CD4-positive, alpha-beta T cell treated with Interleukin-10 for 1 hour (primary cell): ENCODE results near the gene PRR15L.

ENCODE experiments used
- DNase-seq: peaks from one replicate; pipeline ENCODE4 v3.0.0-alpha.2; 2020

Gene PRR15L

GRCh38 chr17:47987240-47987835 lies 29.7 kb upstream of the PRR15L start:
- DNase-seq = no peak

- no peak for DNase-seq
These were observed 28.8 kb upstream of the PRR15L start for GRCh38 chr17:47986520-47986919.

DNA sequence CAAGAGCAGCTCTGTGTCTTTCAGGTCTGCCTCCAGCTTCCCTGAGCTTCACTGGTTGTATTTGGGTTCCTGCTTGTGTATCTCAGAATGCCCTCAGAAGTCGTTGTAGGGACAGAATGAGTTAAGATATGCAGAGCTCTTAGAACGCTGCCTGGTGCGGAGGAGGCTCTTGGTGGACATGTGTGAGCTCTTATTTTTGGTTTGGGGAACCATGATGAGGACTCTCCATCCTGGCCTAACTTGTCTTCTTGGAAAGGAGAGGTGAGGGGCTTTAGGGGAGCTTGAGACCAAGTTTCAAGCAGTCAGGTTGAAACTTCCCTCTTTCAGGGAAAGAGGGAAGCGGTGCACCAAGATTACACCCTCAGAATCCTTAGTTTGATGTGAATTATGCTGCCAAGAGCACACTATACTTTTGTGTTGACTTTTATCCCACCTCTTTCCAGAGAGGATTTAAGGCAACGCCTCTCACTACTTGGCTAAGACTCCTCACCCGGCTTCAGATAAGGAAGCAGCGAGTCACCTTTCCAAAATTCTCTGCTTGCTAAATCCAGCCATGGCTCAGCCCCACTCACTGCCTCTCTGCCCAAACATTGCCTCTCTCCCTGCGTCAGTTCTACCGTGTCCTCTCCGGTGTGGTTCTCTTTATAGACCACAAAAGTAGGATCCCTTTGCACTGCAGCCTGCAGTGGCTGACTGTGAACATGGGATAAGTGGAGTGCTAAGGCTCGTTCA lies 26.0 kb upstream of the PRR15L start:
- DNase-seq = no peak

DNA sequence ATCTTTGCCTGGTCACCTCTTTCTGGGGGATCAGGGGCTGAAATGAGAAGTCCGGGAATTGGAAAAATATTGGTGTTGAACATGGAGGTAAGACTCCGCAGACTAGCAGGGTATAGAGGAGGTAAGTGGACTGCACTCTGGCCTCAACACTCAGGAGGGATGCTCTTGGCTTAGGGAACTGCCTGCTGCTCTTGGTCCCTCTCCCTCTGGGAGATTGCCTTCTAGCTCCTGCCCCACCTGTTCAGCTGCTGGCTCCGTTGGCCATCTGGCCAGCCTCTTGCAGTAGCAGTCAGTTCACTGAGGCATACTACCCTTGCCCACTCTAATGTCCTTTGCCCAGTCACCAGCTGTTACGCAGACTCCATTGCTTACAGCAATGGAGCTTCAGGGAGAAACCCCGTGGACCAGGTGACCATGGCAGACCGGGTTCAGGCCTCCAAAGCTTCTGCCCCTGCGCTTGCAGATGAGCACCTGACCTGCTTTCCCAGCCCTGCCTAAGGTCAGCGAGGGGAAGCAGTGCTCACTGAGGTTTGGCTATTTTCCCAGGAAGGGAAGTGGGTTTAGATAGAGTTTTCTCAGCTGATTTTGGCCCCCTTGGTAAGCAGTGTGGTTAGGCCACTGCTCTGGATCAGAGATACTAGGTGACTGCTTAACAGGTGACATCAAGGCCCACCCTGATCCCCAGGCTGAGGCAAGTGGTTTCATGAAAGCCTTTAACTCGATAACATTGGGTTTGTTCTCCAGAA lies 25.1 kb upstream of the PRR15L start:
- no peak for DNase-seq

- DNase-seq = no peak
These were observed 24.5 kb upstream of the PRR15L start for GRCh38 chr17:47982091-47982617.

DNA sequence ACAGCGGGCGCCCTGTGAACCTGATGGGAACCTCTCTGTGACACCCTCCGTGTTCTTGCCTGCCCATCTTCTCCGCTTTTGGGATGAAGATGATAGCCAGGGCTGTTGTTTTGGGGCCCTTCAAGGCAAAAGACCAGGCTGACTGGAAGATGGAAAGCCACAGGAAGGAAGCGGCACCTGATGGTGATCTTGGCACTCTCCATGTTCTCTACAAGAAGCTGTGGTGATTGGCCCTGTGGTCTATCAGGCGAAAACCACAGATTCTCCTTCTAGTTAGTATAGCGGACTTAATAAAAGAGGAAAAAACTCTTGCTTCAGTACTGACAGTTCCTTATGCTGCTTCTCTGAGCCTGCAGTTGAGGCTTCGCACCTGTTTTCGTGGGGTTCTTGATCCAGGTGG lies 23.8 kb upstream of the PRR15L start:
- peak; percentile 25 for DNase-seq

GRCh38 chr17:47980541-47980940 lies 22.9 kb upstream of the PRR15L start:
- no peak for DNase-seq

- DNase-seq = peak; percentile 61
These were observed 20.6 kb upstream of the PRR15L start for GRCh38 chr17:47978324-47978723.

GRCh38 chr17:47975823-47976205 lies 18.1 kb upstream of the PRR15L start:
- DNase-seq = no peak

DNA sequence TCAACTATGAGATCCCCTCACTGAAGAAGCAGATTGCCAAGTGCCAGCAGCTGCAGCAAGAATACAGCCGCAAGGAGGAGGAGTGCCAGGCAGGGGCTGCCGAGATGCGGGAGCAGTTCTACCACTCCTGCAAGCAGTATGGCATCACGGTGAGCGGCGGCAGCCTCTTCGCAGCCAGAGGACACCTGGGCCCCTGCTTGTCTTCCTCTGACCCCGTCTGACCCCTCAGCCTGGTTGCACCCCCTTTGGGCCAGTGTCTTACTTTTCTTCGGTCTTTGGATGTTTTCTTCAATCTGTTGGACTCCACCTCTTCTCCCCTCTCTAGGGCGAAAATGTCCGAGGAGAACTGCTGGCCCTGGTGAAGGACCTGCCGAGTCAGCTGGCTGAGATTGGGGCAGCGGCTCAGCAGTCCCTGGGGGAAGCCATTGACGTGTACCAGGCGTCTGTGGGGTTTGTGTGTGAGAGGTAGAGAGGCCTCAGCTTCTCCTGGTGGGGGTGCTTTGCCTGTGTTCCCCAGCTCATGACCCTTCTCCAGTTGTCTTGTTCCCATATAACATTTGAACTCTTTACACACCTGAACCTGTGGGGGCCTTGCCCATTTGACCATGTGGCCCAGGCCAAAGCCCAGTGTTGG lies 17.6 kb upstream of the PRR15L start:
- no peak for DNase-seq

DNA sequence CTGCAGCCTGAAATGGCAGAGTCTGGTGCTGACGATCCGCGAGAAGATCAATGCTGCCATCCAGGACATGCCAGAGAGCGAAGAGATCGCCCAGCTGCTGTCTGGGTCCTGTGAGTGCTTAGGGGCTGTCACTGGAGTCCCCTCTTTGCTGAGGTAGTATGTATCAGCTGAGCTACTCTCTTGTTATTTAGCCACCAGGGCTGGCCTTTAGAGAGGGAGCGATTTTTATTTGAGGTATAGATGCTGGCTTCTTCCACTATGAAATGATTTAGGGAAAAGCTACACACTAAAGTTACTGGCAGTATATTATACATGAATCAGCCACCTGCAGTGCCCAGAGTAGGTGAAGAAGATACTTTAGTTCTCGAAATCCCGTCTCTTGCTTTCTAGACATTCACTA lies 15.9 kb upstream of the PRR15L start:
- DNase-seq = no peak

DNA sequence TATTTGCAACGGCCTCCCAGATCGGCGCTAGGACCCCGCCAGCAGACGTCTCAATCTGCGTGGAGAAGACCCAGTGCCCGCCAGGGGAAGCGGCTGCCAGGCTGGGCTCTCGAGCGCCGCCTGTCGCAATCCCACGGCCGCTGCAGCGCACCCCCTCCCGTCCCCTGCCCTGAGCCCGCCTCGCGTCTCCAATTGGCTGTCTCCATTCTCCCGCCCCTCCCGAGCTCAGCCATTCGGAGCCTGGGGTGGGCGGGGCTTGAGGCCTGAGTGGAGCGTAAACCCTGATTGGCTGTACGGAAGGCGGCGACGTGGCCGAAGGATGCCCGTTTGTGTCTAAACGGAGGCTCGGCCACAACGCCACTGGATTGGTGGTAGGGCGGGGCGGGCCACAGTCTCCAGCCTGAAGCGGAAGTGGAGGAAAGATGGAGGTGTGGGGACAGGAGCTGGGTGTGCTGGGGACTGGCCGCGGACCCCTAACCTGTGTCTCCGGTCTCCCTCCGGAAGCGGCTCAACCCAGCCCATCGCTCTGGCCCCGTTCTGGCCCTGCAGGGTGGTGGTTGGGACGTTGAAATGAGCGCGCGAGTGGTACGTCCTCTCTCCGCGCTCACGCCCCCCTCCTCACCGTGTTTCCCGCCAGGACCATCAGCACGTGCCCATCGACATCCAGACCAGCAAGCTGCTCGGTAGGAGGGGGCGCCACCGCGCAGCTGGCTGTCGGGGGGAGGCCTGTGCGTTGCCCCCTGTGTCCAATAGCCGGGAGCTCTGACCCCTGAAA lies 13.2 kb upstream of the PRR15L start, which contains the start of gene CDK5RAP3:
Gene CDK5RAP3, plus strand, starts transcription at position 389 of the 775 bp plus-strand sequence. Its CDS starts 34 bp downstream, at position 423.
- DNase-seq = peak; percentile 99

GRCh38 chr17:47969930-47970724 lies 12.4 kb upstream of the PRR15L start:
- DNase-seq = no peak

GRCh38 chr17:47968836-47969235 lies 11.2 kb upstream of the PRR15L start:
- no peak for DNase-seq

DNA sequence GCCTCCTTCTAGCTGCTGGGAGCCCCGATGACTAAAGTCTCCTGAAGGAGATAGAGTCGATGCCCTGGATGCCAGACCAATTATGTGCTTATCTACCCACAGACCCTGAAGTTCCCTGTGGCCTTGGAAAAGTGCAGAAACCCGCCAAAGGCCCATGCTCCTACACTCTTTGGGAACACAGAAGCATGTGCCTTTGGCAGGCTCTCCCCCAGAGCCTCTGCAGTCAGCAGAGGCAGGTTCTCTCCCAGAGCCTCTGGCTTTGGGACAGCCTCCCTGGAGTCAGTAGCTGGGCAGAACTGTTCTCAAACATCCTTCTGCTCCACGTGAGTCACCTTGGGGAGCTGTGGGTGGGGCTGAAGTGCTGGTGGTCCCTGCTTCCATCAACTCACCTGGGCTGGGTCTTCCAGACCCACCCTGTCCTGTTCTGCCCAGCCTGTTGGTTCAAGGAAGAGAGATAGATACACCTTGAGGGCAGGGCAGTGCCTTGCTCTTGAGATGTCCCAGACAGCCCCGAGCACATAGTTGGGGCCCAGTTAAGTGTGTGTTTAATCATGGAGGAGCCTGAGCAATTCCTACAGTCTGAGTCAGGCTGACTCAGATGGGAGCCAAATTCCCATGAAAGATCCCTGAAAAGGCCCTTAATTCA lies 10.0 kb upstream of the PRR15L start:
- DNase-seq = no peak

DNA sequence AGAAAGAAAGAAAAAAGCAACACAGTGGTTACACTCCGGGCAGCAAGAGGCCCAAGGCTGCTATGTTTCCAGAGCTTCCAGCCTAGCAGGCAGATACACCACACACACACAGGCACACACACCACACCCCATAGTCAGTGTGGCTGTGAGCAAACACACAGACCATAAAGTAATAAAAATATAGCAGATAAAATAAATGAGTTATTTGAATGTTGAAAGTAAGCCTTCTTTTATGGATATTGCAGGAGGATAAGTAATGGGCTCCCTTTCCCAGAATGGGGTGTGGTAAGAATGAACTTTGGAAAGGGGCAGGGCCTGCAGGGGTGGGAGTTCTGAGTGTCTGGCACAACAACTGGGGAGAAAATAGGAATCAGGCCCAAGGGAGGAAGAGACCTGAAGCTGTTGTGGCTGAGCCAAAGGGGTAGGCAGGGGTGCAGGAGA lies 8.4 kb upstream of the PRR15L start:
- no peak for DNase-seq

GRCh38 chr17:47964856-47965255 lies 7.2 kb upstream of the PRR15L start:
- DNase-seq = no peak

DNA sequence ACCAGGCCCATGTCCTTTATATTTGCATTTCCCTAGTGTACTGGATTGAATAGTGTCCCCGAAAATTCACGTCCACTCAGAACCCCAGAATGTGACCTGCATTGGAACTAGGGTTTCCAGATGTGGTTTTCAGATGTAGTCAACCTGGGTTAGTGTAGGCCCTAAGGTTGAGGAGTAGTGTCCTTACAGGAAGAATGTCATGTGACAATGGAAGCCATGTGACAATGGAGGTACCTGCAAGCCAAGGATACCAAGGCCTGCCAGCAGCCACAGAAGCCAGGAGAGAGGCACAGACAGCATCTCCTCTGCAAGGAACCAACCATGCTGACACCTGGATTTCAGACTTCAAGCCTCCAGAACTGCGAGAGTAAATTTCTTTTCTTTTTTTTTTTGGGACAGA lies 5.2 kb upstream of the PRR15L start:
- no peak for DNase-seq

GRCh38 chr17:47961406-47961805 lies 3.7 kb upstream of the PRR15L start:
- no peak for DNase-seq

DNA sequence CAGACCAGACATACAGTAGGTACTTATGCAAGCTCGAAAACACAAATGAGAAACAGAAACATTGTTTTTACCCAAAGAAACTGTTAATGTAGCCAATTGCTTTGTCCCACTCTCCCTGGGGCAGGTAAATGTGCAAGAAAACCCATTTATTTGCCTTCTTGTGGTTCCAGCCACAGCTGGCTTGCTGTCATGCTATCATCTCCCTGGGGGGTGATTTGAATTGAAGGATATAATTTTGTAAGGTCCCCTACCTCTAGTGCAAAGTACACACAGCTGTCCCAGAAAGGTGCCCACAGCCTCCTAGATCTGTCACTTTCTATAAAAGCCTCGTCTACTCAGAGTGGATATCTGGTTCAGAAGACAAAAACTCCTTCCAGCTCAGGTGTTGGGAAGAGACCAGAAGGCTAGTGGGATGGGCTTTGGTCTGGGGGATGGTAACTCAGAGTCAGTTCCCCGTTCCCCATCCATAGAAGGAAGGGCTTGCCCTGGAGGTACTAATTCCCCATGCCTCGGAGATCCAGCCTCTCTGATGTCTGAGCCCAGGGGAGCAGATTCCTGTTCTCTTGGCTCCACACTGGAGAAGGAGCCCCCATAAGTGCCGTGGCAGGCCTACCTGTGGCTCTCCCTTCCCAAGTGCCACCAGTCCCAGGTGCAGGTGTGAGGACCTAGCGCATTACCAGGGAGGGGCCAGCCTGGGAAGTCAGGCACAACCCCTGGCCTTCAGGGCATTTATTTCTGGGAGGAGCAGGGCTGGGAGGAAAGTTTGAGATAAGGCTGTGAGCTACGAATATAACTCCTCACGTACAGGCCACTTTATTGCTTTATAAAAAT lies 2.4 kb upstream of the PRR15L start:
- no peak for DNase-seq
